ENCODE results near the gene PTN. TPM values are rescaled to one million over a fixed set of nuclear protein-coding genes. Genes with fewer than 3 reads are reported as not detected.

The PTN gene
- polyA plus RNA-seq, 1 experiment: 33.5 TPM

DNA sequence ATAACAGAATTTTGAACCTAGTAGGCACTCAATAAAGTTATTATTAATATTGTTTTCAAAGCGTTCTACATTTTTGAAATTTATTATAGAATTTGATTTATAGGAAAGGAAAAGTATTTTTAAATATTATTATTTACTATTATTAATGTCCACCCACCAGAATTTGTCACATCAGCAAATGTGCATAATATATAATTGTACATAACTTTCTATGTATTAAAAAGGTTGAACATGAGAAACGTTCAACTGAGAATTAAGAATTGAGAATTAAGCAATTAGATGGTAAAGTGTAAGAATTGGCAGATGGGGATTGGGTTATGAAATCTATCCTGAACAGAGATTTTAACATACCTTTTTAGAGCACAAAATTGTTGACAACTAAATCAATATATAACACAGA lies 129.8 kb downstream of the PTN start:
- no peak for TF ChIP-seq CTCF (IDR thresholded peaks at IDR 0.05; ENCODE audit: insufficient read depth, low read depth, low read length)
- CTCF ChIA-PET: interaction anchor here (0.5 to 1.2 kb wide), 2 partner anchors 12 to 241 kb away, joined by 3 read pairs; no protein-coding TSS in a partner anchor
- H3K36me3 ChIP-seq (ENCODE audit: control insufficient read depth, insufficient read depth, low read length): no peaks in the 10 kb centered on the region

DNA sequence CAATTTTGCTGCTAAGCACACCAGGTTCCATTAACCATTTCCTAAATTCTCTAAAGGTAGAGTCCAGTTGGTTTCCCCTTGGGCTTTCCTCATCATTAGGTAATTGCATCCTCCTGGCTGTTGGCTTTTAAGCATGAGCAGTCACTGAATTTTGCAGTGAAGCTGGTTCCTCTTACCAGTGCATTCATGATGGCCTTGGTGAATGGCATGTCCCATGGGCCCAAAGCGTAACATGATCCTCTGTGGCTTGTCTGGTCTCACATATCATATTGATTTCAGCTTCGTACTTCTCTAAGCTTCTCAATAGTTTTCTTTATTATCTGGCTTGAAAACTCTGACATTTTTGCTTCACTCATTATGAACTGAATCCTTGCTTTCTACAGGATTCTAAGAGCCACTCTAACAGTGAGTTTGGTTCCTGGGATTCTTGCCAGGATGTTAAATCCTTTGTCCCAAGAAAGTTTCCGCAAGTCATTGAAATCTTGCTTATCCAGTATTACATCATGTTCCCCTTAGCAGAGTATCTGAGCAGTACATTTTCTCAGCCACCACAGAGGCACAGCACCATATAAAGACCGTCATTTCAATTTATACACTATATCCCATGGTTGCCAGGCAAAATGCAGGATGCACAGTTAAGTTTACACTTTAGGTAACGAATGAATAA lies 134.2 kb downstream of the PTN start:
- H3K27me3 ChIP-seq (ENCODE audit: control insufficient read depth, insufficient read depth, low read length): no peaks in the 10 kb centered on the region
- no peak for TF ChIP-seq CTCF (IDR thresholded peaks at IDR 0.05; ENCODE audit: insufficient read depth, low read depth, low read length)
- no peak for DNase-seq (ENCODE audit: low read depth)
- ChIA-PET POLR2A (no interaction called here), CTCF (no interaction called here)
- H3K4me3 ChIP-seq (ENCODE audit: low read depth, low read length): no peak overlapping the region
- no peaks in the 10 kb centered on the region for H3K36me3 ChIP-seq (ENCODE audit: control insufficient read depth, insufficient read depth, low read length)

More for the DNA sequence above, 129.8 kb downstream of the PTN start:
- no peak for DNase-seq (ENCODE audit: low read depth)
- no peaks in the 10 kb centered on the region for H3K27me3 ChIP-seq (ENCODE audit: control insufficient read depth, insufficient read depth, low read length)
- no peak overlapping the region for H3K4me3 ChIP-seq (ENCODE audit: low read depth, low read length)
- POLR2A ChIA-PET: no interaction called here

- H3K4me3 ChIP-seq (ENCODE audit: low read depth, low read length): no peak overlapping the region
- H3K36me3 ChIP-seq (ENCODE audit: control insufficient read depth, insufficient read depth, low read length): no peaks in the 10 kb centered on the region
- ChIA-PET CTCF (no interaction called here), POLR2A (no interaction called here)
- no peaks in the 10 kb centered on the region for H3K27me3 ChIP-seq (ENCODE audit: control insufficient read depth, insufficient read depth, low read length)
- no peak for DNase-seq (ENCODE audit: low read depth)
- no peak for TF ChIP-seq CTCF (IDR thresholded peaks at IDR 0.05; ENCODE audit: insufficient read depth, low read depth, low read length)
Observed at GRCh38 chr7:137206770-137207169, 136.8 kb downstream of the PTN start.

- H3K4me3 ChIP-seq (ENCODE audit: low read depth, low read length): no peak overlapping the region
Observed at GRCh38 chr7:137204246-137204645, 139.3 kb downstream of the PTN start.

DNA sequence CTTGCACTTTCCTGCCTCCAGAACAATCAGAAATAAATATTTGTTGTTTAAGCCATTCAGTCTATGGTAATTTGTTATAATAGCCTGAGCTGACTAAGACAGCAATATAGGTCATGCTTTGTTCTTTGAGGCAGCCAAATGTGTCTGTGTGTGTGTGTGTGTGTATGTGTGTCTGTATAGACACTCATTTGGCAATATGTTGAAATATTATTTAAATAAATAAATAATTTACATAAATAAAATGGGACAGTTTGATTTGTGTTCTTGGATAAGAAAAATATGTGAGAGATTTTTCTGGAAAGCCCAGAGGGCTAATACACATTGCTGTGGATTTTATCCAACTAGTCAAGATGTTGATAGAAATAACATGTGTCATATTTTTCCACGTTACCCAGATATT lies 140.2 kb downstream of the PTN start:
- no peaks in the 10 kb centered on the region for H3K27me3 ChIP-seq (ENCODE audit: control insufficient read depth, insufficient read depth, low read length)
- no peaks in the 10 kb centered on the region for H3K36me3 ChIP-seq (ENCODE audit: control insufficient read depth, insufficient read depth, low read length)
- TF ChIP-seq CTCF (IDR thresholded peaks at IDR 0.05; ENCODE audit: insufficient read depth, low read depth, low read length): no peak
- ChIA-PET CTCF (no interaction called here), POLR2A (no interaction called here)
- DNase-seq (ENCODE audit: low read depth): no peak
- H3K4me3 ChIP-seq (ENCODE audit: low read depth, low read length): no peak overlapping the region

More at GRCh38 chr7:137204246-137204645, 139.3 kb downstream of the PTN start:
- Histone ChIP-seq H3K27me3 (ENCODE audit: control insufficient read depth, insufficient read depth, low read length) (no peaks in the 10 kb centered on the region), H3K36me3 (ENCODE audit: control insufficient read depth, insufficient read depth, low read length) (no peaks in the 10 kb centered on the region)
- TF ChIP-seq CTCF (IDR thresholded peaks at IDR 0.05; ENCODE audit: insufficient read depth, low read depth, low read length): no peak
- no peak for DNase-seq (ENCODE audit: low read depth)
- ChIA-PET POLR2A (no interaction called here), CTCF (no interaction called here)
